HL-60 (cell line): Measurements from ENCODE around the gene PRX.
"Not testable (repeated sequence)": the region's sequence is repeated elsewhere in the genome, so short reads cannot be mapped to it uniquely, and the experiment has no call there.

ENCODE experiments used
- CTCF ChIP-seq: IDR thresholded peaks from one replicate; pipeline ENCODE4 v1.5.1; 2011; ENCODE audit warnings: low read length, control low read depth, inconsistent platforms; ENCODE audit not compliant: insufficient read depth
- REST ChIP-seq: IDR thresholded peaks from 2 replicates; pipeline ENCODE4 v1.6.1; 2012; ENCODE audit warnings: low read depth; ENCODE audit not compliant: insufficient replicate concordance

- not testable (repeated sequence) for TF ChIP-seq REST, CTCF
Measured at GRCh38 chr19:40453943-40454342, 40.8 kb upstream of the PRX start.
